GM19025 (cell line): Measurements from ENCODE around the gene IGFBP2.

Experiments
- ATAC-seq: cut with Tn5 transposase; IDR thresholded peaks from one replicate; pipeline ENCODE4 v1.9.1; 2021; ENCODE audit warnings: mild to moderate bottlenecking, low read depth, moderate library complexity; ENCODE audit not compliant: unreplicated experiment

IGFBP2 gene

DNA sequence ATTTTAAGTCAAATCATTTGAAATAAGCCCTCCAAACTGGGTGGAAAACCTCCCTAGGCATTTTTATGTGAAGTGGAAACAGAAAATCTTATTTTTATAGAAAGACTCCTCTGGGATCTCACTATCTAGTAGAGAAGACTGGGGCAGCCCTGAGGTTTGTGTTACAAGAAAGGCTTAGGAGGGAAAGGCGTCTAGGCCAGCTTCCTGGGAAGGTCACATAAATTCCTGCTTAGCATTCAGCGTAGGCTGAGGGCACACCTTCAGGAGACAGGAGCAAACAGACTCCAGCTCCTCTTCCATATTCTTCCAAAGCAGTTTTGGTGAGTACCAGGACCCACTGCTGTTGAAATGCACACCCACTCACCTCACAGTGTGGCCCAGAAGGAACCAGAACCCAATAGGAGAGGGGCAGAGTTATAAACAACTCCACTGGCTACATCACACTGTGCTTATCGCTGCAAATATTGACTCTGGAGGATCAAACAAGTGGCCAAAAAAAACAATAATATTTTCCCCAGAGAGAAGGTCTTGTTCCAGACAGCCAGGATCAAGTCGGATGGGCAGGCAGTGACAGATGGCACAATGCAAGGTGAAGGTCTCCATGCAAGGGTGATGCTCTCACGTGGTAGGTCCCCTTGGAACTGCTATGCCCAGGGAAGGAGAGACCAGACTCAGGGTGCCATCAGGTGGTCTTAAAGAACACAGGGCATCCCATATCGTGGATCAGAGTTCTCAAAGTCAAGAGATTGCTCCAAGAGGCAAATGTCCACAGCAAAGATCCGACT lies 17.7 kb upstream of the IGFBP2 start:
- no peak for ATAC-seq

GRCh38 chr2:216616083-216616678 lies 17.0 kb upstream of the IGFBP2 start:
- no peak for ATAC-seq

- no peak for ATAC-seq
Observed at GRCh38 chr2:216617159-216617815, 15.9 kb upstream of the IGFBP2 start.

DNA sequence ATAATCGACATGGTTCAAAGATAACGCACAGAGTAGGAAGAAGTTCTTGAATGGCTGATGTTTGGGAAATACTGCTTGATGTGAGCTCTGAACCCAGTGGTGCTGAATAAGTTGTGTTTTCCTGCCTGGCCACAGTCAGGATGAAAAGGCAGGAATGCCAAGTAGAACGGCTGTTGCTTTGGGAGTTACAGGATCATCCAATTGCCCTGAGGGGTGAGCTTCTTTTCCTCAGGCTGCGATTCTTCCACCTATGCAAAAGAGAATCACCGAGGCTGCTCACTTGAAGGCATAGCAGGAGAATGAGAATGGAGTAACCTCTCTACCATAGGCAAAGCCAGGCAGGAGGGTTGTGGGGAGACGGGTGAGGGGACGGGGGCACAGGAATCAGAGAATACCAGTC lies 14.4 kb upstream of the IGFBP2 start:
- ATAC-seq: no peak

DNA sequence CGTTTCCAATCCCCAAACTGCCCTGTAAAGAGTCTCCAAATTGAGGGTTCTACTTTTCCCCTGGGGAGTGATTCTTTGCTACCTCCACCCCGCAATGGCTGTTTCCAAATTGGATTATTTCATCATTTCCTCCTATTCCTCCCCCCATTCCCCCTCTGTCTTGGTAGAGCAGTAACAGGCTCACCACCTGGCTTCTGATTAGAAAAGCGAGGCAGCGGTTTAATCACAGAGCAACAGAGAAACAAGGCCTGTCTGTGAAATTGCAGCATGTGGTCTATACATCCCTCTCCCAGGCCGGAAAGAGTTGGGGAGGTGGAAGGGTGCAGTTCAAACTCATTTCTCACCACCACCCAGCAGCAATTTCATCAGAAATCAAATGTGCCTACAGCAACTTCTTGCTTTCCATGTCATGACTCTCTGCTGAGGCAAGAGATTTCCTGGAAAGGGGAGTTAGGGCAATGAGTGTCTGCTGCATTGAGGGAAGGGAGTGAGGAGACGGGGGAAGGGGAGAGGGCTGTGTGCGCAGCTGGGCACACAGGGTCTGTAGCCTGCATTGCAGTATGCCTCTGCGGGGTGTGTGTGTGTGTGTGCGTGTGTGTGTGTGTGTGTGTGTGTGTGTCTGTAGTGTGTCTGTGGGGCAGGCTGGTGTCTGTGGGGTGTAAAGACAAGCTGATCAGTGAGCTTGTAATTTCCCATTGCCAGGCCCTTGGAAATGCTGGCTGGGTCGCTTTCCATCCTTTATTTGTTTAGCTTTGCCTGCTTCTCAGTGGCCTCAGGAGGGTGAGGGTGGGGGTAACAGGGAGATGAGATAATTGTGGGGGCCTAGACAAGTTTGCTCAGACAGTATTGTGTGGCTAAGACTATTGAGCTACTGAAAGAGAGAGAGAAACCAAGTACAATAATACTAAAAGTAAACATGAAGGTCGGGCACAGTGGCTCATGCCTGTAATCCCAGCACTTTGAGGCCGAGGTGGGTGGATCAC lies 13.5 kb upstream of the IGFBP2 start:
- no peak for ATAC-seq

DNA sequence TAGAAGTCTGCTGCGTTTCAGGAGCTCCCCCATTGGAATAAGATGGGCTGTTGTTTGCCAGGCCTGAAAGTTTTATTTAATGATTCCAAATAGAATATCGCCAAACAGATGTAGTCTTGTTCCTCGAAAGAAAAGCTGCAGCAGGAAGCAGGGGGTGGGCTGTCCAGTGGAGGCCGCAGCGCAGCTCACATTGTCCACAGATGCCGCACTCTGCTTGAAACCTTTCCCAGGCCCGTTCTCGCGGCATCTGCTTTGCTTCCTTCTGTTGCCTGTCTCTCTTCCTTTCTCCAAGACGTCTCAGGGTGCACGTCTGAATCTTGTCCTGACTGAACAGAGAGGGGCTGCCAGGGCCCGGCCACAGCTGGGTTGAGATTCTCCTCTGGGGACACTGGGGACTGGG lies 12.4 kb upstream of the IGFBP2 start:
- no peak for ATAC-seq

GRCh38 chr2:216621292-216621691 lies 11.9 kb upstream of the IGFBP2 start:
- ATAC-seq: no peak

DNA sequence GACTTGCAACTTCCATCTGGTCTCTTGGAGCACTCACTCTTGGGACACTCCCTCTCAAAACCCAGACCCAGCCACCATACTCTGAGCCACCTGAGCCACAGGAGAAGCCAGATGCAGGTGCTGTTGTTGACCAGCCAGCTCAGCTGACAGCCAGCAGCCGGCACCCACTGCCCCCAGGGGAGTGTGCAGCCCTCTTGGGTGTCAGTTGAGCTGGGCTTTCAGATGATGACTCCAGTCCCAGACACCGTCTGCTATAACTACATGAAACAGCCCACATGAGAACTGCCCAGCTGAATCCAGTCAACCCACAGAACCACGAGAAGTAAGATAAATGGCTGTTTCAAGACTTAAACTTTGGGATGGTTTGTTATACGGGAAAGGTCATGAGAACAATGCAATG lies 10.7 kb upstream of the IGFBP2 start:
- ATAC-seq: no peak

DNA sequence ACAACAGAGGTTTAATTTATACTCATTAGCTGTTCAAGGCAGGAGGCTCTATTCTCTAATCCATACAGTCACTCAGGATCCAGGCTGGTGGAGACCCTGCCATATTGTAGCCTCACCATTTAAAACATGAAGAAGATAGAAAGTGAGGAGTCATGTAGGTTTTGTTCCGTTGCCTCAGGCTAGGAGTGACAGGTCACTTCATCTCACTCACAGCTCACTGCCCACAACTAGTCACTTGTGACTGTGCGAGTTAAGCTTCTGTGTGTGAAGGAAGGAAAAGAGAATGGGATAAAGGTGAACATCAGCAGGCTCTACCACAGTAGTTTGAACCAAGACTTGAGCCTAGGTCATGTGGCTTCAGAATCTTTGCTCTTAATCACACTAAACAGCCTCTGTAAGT lies 9.0 kb upstream of the IGFBP2 start:
- ATAC-seq: no peak

GRCh38 chr2:216626168-216626874 lies 6.9 kb upstream of the IGFBP2 start:
- no peak for ATAC-seq

DNA sequence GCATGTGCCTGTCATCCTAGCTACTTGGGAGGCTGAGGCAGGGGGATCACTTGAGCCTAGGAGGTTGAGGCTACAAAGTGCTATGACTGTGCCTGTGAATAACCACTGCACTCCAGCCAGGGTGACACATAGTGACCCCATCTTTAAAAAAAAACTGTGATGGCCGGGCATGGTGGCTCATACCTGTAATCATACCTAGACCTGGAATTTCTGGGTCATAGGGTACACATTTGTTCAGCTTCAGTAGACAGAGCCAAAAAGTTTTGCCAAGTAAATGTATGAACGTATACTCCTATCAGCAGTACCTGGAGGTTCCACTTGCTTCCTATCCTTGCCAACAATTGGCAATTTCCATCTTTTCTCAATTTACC lies 6.4 kb upstream of the IGFBP2 start:
- no peak for ATAC-seq

GRCh38 chr2:216629784-216630183 lies 3.4 kb upstream of the IGFBP2 start:
- ATAC-seq: no peak

DNA sequence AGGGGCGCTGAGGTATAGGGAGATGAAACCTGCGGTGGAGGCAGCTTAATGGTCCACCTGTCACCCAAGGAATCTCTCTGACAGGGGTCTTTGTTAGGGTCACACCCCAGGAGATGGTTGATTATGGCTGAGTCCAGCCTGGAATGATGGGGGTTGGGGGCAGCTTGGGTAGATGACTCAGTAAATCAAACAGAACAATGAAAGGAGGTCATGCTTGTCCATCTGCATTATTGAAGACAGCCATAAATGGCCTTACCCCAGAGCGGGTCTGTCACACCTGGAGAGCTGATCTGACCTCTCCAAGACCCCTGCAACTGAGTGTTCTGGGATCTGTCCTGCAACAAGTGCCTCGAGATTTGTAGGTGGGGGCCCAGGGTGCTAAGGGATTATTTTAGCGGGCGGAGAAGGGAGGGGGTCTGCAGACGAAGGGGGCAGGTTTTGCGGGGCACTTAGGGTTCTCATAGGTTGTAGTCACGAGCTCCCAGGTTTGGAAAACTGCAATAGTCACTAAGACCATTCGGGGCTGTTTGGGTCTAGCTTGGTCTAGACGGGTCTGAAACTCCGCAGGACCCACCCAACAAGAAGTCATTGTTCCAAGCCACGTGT lies 771 bp upstream of the IGFBP2 start:
- no peak for ATAC-seq

- no peak for ATAC-seq
Observed at GRCh38 chr2:216633616-216634369, 573 bp downstream of the IGFBP2 start.

DNA sequence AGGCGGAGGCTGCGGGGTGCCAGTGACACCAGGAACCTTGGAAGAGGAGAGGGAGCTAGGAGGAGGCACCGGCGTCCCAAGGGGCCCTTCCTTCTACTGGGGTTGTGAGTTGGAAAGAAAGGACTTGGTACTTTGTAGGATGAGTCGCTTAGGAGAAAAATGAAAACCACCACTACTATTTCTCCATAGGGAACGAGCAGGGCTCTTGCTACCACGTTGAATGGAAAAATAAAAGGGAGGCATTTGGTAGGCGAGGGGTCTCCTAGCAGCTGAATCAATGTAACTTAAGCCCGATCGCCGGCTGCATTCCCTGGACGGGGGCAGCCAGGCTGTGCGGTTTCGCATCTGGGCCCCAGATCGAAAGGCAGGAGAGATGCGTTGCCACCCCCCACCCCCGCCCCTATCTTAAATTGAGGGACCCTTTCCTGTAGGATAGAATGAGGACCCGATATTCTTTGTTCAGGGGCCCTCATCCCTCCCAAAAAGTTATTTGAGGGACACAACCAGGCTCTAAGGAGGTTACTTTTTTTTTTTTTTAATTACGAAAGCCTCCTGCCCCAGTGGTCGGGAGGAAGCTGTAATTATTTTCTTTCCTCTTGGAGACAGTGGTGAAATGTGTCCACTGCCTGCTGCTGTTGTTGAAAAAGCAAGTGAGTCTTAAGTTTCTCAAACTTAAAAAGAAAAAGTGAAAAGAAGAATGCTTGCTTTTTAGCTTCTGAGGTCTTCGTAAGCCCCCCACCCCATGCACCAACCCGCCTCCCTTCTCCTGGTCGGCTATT lies 1.3 kb downstream of the IGFBP2 start:
- no peak for ATAC-seq

GRCh38 chr2:216635171-216635570 lies 2.0 kb downstream of the IGFBP2 start:
- ATAC-seq: no peak

DNA sequence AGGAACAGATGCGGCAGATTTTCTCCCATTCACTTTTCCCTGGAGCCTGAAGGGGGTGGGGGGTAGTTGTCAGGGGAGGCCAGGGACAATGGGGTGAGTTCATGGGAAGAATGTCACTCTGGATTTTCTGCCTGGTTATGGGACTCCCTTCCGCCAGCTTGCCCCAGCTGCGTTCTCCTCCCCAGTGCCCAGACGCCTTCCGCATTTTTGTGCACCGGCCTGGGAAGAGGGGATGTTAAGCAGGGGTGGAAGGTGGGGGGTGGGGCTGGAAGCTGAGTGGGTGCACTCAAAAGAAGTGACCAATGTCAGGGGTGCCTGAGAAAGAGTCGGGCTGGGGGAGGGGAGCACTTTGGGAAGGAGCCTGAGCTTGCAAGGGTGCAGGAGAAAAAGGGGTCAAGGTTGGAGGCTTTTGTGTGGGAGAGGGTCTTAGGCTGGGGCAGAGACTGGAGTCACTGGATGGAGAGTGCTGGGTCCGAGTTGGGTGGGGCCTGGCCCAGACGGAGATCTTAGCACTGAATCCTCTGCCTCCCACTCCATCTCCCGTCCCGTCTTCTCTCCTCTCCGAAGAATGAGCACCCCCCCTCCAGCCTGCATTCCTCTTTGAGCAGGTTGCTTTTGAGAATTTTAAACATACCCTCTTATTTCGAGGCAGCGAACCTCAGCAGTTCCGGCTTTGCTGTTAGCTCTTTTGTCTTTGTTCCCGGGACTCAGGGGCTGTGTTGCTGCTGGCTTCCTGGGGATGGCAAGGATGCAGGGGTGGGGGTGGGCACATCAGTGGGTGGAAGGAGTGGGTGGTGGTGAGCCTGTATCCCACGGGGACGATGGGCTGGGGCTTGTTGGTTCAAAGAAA lies 2.7 kb downstream of the IGFBP2 start:
- no peak for ATAC-seq
